Measurements from ENCODE around the gene CHRM4. TPM values are rescaled to one million over a fixed set of nuclear protein-coding genes. Genes with fewer than 3 reads are reported as not detected.

The CHRM4 gene
- total RNA-seq, 2 donors from 2014 or later = 1.8 TPM; not detected in 1

GRCh38 chr11:46366260-46366659 is 25.3 kb downstream of the CHRM4 start:
- H3K27ac ChIP-seq = no peak overlapping the region
- peaks cover 13 to 32% of the 10 kb centered on the region in 2 donors for H3K4me1 ChIP-seq (ENCODE audit: control insufficient read depth in 1 of 2, low read depth in 2 of 2)
- TF ChIP-seq CTCF (IDR thresholded peaks at IDR 0.05) = no peak
- no peaks in the 10 kb centered on the region for H3K27me3 ChIP-seq (replicated peaks; ENCODE audit: insufficient read depth)
- peaks cover 4% of the 10 kb centered on the region for H3K36me3 ChIP-seq
- no peak overlapping the region for H3K4me3 ChIP-seq
- ATAC-seq (ENCODE audit: insufficient number of reproducible peaks, low FRiP score, low read depth) (no peak), DNase-seq (ENCODE audit: low spot score) (no peak)
- no peaks in the 10 kb centered on the region for H3K9me3 ChIP-seq

GRCh38 chr11:46364791-46365190 is 26.8 kb downstream of the CHRM4 start:
- no peak for ATAC-seq (ENCODE audit: insufficient number of reproducible peaks, low FRiP score, low read depth)
- H3K27ac ChIP-seq = no peak overlapping the region
- no peak overlapping the region for H3K4me3 ChIP-seq

DNA sequence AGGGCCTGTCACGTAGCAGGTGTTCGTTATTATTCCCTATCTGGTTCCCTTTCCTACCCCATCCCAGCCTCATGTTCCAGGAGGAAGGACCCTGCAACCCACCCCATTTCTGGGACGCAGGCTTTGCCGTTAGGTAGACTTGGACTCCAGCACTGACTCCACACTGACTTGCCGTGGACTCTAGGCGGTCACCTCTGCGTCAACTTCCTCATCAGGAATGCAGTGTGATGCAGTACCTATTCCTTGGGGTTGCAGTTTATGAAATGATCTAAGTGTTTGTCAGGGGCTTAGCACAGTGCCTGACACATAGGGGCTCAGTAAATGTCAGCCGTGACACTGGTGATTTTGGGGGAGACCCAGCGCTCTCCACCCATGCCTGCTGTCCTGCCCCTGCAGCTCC is 27.5 kb downstream of the CHRM4 start:
- no peak overlapping the region for H3K27ac ChIP-seq
- DNase-seq (ENCODE audit: low spot score) = no peak
- ATAC-seq (ENCODE audit: insufficient number of reproducible peaks, low FRiP score, low read depth) = no peak
- H3K36me3 ChIP-seq = no peaks in the 10 kb centered on the region
- no peaks in the 10 kb centered on the region for H3K9me3 ChIP-seq
- no peak for TF ChIP-seq CTCF (IDR thresholded peaks at IDR 0.05)
- no peaks in the 10 kb centered on the region for H3K27me3 ChIP-seq (replicated peaks; ENCODE audit: insufficient read depth)
- H3K4me1 ChIP-seq (ENCODE audit: control insufficient read depth in 1 of 2, low read depth in 2 of 2) = peaks cover 18 to 39% of the 10 kb centered on the region in 2 donors
- H3K4me3 ChIP-seq = no peak overlapping the region

More at GRCh38 chr11:46364791-46365190, 26.8 kb downstream of the CHRM4 start:
- Histone ChIP-seq H3K4me1 (ENCODE audit: control insufficient read depth in 1 of 2, low read depth in 2 of 2) (peaks cover 18 to 39% of the 10 kb centered on the region in 2 donors), H3K27me3 (replicated peaks; ENCODE audit: insufficient read depth) (no peaks in the 10 kb centered on the region), H3K36me3 (no peaks in the 10 kb centered on the region), H3K9me3 (no peaks in the 10 kb centered on the region)
- no peak for DNase-seq (ENCODE audit: low spot score)
- no peak for TF ChIP-seq CTCF (IDR thresholded peaks at IDR 0.05)

- DNase-seq (ENCODE audit: low spot score) (no peak), ATAC-seq (ENCODE audit: insufficient number of reproducible peaks, low FRiP score, low read depth) (no peak)
- Histone ChIP-seq H3K27me3 (replicated peaks; ENCODE audit: insufficient read depth) (no peaks in the 10 kb centered on the region), H3K4me3 (no peak overlapping the region), H3K36me3 (no peaks in the 10 kb centered on the region), H3K27ac (peak overlapping the region in 1 of 2 donors; percentile 61), H3K4me1 (ENCODE audit: control insufficient read depth in 1 of 2, low read depth in 2 of 2) (peaks cover 18 to 39% of the 10 kb centered on the region in 2 donors), H3K9me3 (no peaks in the 10 kb centered on the region)
- no peak for TF ChIP-seq CTCF (IDR thresholded peaks at IDR 0.05)
Measured at GRCh38 chr11:46363455-46364005, 28.0 kb downstream of the CHRM4 start.

DNA sequence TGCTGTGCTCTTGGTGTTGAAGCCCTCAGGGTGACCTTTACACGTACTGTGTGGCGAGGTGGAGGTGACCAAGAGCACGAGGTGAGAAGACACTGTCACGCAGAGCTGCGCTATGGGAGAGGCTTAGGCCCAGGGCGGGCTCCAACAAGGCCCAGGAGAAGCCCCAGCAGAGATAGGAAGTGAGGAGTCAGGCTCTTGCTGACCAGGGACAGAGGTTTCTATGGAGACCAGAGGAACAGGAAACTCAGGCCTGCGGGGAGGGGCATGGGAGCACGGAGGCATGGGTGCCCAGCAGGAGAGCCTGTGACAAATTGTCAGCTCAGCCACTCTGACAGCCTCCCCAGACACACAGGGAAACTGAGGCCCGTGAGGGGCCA is 28.6 kb downstream of the CHRM4 start:
- no peaks in the 10 kb centered on the region for H3K36me3 ChIP-seq
- DNase-seq (ENCODE audit: low spot score) (no peak), ATAC-seq (ENCODE audit: insufficient number of reproducible peaks, low FRiP score, low read depth) (no peak)
- peaks cover 18 to 38% of the 10 kb centered on the region in 2 donors for H3K4me1 ChIP-seq (ENCODE audit: control insufficient read depth in 1 of 2, low read depth in 2 of 2)
- H3K27me3 ChIP-seq (replicated peaks; ENCODE audit: insufficient read depth) = no peaks in the 10 kb centered on the region
- H3K27ac ChIP-seq = peak overlapping the region in 1 of 2 donors; percentile 61
- H3K4me3 ChIP-seq = no peak overlapping the region
- no peaks in the 10 kb centered on the region for H3K9me3 ChIP-seq
- TF ChIP-seq CTCF (IDR thresholded peaks at IDR 0.05) = no peak

Data from thoracic aorta (tissue), 2 donors.